Measurements from ENCODE around the gene RTN4RL2.
A peak's percentile ranks its signal among the peaks of the same experiment; 100 is the strongest.

The RTN4RL2 gene

DNA sequence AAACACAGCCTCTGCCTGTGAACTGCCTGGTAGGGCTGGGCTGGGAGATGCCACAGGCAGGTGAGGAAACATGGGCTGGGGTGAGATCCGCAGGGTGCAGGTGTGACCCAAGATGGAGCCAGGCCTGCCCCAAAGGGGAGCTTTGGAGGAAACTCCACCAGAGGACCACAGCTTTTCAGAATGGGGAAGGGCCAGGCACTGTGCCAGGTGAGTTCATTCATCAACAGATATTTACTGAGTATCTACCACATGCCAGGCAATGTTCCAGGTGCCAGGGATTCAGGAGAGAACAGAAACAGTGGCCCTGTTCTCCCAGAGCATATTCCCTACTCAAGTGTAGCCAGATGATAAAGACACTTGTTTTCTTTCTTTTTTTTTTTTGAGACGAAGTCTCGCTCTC, 11.2 kb downstream of the RTN4RL2 start:
- no peak overlapping the region for H3K4me3 ChIP-seq
- no peak overlapping the region for H3K27ac ChIP-seq
- no peak for DNase-seq (ENCODE audit: low spot score)
- TF ChIP-seq, protein P1, sequence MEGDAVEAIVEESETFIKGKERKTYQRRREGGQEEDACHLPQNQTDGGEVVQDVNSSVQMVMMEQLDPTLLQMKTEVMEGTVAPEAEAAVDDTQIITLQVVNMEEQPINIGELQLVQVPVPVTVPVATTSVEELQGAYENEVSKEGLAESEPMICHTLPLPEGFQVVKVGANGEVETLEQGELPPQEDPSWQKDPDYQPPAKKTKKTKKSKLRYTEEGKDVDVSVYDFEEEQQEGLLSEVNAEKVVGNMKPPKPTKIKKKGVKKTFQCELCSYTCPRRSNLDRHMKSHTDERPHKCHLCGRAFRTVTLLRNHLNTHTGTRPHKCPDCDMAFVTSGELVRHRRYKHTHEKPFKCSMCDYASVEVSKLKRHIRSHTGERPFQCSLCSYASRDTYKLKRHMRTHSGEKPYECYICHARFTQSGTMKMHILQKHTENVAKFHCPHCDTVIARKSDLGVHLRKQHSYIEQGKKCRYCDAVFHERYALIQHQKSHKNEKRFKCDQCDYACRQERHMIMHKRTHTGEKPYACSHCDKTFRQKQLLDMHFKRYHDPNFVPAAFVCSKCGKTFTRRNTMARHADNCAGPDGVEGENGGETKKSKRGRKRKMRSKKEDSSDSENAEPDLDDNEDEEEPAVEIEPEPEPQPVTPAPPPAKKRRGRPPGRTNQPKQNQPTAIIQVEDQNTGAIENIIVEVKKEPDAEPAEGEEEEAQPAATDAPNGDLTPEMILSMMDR (IDR thresholded peaks at IDR 0.05) = no peak

DNA sequence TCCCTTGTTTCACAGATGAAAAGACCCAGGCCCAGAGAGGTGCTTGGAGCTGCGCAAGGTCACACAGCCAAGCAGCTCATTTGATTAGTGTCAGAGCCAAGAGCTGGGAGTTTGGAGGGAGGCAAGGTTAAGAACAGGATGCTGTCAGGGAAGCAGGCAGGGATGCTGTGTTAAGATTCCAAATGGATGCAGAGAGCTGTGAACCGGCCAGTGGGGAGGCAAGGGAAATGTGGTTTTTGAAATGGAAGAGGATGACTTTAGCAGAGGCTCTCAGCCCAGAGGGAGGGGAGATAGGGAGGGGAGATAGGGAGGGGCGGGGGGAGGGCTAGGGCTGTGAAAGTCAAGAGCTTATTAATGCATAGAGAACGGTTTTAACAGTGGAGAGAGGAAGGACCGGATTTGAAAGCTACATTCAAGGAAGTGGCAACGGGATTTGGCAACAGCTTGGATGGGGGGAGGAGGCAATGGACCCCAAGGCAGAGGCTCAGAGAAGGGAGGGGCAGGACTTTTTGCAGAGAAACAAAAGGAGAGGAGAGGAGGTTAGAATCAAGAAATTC, 13.0 kb downstream of the RTN4RL2 start:
- no peak for DNase-seq (ENCODE audit: low spot score)
- no peak overlapping the region for H3K27ac ChIP-seq
- TF ChIP-seq, protein P1 (IDR thresholded peaks at IDR 0.05) = no peak
- no peak overlapping the region for H3K4me3 ChIP-seq

DNA sequence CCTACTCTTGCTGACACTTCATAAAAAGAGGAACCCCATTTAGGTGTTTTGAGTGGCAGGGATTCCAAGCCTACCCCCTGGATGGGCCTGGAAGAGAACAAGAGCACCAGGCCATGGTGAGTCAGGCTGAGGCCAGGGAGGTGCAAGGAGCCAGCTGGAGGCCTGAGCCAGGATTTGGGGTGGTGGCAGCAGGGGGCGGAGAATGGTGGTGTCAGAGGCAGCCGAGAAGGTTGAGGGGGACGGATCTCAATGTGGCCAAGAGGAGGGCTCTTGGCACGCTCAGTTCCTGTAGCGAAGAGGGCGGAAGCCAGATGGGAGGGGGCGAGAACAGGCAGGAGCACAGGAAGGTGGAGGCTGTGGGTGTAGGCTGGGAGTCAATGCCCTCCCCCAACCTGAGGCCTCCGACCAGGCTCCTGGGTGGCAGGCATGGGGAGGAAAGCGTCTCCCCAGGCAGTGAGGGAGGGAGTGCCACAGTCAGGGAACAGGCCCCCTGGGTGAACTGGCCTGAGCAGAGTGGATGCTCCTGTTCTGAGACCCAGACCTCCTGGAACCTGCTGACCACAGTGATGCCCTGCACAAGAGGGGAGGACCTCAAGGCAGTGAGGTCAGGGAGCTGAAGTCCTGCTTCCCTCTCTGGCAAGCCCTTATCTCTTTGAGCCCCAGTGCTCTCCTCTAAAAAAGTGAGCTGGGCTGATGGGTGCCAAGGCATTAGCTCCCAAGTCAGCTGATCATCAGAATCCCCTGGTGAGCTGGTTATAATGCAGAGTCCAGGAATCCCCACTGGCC, 13.9 kb downstream of the RTN4RL2 start:
- DNase-seq (ENCODE audit: low spot score) = no peak
- Histone ChIP-seq H3K4me3 (no peak overlapping the region), H3K27ac (no peak overlapping the region)
- TF ChIP-seq, protein P1 (IDR thresholded peaks at IDR 0.05) = no peak

DNA sequence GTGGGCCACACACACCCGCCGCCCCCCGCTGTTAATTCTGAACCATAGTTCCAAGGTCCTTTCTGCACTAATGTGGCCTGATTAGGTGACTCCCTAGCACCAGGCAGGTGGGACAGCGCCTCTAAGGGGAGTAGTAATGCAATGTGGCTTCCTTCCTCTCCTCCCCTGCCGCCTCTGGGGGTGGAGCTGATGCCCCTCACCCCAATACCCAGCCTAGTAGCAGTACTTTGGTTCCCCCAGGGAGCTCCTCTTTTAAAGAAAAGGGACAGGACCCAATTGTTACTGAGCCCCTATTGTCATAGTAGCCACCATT, 14.4 kb downstream of the RTN4RL2 start:
- no peak for DNase-seq (ENCODE audit: low spot score)
- Histone ChIP-seq H3K4me3 (no peak overlapping the region), H3K27ac (no peak overlapping the region)
- TF ChIP-seq, protein P1 (IDR thresholded peaks at IDR 0.05) = no peak

DNA sequence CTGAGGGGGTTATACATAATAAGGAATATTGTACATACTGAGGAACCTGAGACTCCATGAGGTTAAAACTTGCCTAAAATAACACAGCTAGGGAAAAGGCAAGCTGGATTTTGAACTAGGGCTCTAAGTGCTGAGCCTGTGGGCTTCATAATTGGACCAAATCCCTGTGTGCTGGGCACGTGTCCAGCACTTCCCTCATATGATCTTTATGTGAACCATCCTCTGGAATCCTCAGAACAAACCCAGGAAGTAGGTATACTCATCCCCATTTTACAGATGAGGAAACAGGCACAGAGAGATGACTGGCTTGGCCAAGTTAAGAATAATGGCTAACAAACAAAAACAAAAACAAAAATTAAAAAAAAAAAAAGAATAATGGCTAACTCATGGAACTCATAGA, 14.9 kb downstream of the RTN4RL2 start:
- no peak for DNase-seq (ENCODE audit: low spot score)
- TF ChIP-seq, protein P1 (IDR thresholded peaks at IDR 0.05) = no peak
- H3K27ac ChIP-seq = no peak overlapping the region
- H3K4me3 ChIP-seq = no peak overlapping the region

DNA sequence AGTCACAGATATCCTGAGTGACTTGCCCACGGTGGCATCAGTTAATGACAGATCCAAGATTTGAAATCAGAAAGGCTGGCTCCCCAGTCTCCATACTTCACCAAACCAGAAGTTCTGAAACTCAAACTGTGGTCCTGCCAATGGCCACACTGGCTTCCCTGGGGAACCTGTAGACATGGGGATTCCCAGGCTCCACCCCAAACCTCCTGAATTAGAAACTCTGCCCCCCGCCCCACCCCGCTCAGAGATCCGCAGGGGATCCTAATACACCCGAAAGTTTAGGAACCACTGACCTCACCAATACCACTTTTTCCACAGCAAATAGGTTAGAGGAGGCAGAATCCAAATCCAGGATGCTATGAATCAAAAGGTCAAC, 15.3 kb downstream of the RTN4RL2 start:
- Histone ChIP-seq H3K4me3 (peak overlapping the region; percentile 79), H3K27ac (no peak overlapping the region)
- TF ChIP-seq, protein P1 (IDR thresholded peaks at IDR 0.05) = no peak
- no peak for DNase-seq (ENCODE audit: low spot score)
